T-helper 1 cell treated with Interleukin-12 subunit alpha and Interleukin-12 subunit beta and Interleukin-4 antibody, amounts not matched to agents 30 ng/mL and 1 ng/mL, for 36 hours (primary cell): Measurements from ENCODE around the gene PDZD8. TPM values are rescaled to one million over a fixed set of nuclear protein-coding genes. Genes with fewer than 3 reads are reported as not detected.
"Not testable (repeated sequence)": the region's sequence is repeated elsewhere in the genome, so short reads cannot be mapped to it uniquely, and the experiment has no call there.

ENCODE experiments used
- intact Hi-C: fragments of 100-400 bp; cut with micrococcal nuclease; formaldehyde crosslinking; loops from one replicate; pipeline ENCODE4 v1.15.1; 2024
- total RNA-seq: library from RNA; stranded (reverse); gene quantifications from 2 replicates; pipeline ENCODE4 v1.2.3, GENCODE V29; 2022

PDZD8 gene
- total RNA-seq, 1 donor from 2014 or later = 17.0 TPM

DNA sequence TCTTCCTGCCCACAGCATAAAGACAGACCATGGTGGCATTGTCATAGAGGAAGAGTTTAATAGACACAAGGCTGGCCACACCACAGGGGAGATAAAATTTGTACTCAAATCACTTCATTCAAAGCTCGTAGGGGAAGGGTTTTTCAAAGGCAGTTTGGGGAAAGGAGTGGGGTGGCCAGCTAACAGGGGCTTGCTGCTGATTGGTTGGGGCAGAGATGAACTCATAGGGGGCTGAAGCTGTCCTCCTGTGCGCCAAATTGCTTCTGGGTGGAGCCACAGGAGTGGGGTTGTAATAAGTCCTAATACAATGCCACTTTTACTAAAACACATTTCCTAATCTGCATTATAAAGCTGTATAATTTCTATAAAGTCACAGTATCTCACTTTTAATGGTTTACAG lies 22.5 kb downstream of the PDZD8 start:
- intact Hi-C loops = no loop called here

DNA sequence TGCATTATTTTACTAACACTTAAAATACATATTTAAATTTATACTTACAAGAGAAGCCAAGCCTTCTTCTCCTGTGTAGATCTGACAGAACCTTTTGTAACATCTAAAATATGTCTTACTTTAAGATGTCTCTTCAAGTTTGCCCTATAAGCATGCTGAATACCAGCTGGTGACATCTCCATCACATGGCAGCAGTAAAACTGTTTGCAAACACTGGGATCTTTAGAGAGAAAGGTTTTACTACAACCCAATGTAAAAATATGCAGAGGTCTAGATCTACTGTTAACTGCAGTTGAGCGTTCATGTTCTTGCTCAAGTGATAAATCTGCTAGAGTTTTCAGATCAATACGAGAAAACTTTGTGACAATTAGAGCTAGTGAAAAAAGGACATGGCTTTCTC lies 23.2 kb downstream of the PDZD8 start:
- intact Hi-C loops = no loop called here

DNA sequence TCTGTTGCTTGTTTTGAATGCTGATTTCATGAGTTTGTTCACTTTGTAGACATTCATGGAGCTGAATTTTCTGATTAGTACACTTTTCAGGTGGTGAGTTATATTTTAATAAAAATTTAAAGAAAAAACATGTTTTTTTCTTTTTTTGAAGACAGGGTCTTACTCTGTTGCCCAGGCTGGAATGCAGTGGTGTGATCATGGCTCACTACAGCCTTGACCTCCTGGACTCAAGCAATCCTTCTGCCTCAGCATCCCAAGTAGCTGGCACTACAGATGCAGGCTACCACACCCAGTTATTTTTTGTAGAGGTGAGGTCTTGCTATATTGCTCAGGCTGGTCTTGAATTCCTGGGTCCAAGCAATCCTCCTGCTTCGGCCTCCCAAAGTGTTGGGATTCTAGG lies 23.7 kb downstream of the PDZD8 start:
- intact Hi-C loops = no loop called here

DNA sequence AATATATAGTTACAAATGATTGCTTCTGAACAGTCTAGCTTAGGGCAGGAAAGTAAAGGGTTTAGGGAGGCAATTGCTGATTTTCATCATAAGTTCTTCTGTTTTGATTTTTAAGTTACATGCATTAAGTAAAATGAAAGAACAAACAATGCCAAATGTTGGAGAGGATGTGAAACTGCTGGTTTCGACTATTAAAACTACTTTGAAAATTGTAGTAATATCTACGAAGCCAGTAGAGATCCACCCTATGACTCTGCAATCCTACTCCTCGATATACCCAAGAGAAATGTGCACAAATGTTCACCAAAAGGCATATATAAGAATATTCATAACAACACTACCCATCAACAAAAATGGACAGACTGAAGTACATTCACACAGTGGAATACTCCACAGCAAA lies 24.3 kb downstream of the PDZD8 start:
- intact Hi-C loops = no loop called here

DNA sequence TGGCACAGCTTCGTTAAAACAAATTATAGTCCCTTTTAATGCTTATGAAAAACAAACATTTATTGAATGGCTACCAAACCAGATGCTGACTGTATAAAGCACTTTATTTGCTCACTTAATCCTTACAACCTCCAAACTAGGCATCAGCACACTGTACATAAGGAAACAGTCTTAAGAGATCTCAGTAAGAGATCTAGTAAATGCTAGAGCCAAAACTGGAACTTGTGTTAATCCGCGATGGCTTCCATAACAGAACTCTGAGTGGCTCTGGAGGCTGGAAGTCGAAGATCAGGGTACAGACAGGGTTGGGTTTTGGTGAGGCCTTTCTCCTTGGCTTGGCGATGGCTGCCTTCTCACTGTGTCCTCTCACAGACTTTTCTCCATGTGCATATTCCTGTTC lies 27.0 kb downstream of the PDZD8 start:
- intact Hi-C loops = no loop called here

DNA sequence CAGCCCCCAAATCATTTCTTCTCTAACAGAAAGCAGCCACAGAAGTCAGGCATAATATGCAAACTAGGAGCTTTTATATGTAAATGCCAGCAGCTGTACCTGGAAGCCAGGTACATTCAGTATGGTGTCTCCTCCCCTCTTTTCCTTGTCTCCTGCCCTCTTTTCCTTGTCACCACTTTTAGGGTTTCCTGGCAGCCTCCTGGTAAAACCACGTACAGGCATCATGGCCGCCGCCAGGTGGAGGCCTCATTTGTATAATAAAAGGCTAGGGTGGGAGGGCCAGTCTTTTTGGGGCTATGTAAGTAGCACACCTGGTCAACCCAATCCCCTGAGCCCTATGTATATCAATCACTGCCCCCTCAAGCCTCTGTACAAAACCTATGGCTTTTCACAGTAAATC lies 28.7 kb downstream of the PDZD8 start:
- intact Hi-C loops = no loop called here

DNA sequence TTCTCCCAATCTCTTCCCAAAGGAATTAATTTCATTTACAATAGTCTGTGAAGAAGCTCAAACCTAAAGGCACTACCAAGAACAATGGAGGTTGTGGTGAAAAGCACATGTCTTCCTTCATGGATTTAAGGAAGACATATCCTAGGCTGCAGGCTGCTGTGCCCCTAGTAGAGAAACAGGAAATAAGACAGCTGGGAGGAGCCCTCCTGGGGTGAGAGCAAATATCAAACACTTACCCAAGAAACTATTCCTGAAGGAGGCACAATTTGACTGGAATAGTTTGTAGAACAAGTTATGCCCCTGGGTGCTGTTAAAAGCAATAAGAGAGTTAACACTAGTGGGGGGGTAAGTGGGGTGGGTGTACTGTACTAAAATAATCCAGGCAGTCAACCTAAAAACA lies 30.1 kb downstream of the PDZD8 start:
- intact Hi-C loops = no loop called here

DNA sequence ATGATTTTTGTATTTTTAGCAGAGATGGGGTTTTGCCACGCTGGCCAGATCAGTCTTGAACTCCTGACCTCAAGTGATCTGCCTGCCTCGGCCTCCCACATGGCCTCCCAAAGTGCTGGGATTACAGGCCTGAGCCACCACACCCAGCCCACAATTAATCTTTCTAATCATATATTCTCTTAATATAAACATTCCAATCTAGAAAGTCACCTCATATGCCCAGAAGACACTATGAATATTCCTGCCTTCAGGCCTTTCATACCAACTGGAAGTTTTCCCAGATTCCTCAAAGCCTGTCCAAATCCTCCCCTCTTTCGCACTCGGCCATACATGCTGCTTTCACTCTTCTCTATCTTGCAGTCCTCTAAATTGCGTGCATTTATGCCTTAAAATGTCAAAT lies 32.6 kb downstream of the PDZD8 start:
- intact Hi-C loops = loop anchor here (5.0 kb wide), 1 partner anchor 35 kb away; the partner anchor contains the start of gene PDZD8

DNA sequence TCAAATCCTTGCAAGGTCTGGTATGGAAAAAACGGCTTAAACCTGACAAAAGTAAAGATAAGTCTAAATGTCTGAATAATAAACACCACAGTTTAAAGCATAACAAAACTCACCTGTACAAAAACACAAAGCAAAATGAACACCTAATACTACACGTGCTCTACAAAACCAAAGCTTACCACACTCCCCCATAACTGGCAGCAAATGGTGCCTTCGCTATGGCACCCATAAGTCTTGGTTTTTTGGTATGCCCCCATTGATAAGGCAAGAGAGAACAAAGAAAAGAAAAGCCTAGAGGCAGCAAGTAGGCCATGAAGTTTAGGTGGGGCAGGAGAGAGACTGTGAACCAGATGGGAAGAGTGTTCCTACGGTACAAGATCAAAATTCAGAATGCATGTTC lies 34.2 kb downstream of the PDZD8 start:
- intact Hi-C loops = loop anchor here (5.0 kb wide), 1 partner anchor 36 kb away; the partner anchor contains the start of gene PDZD8

DNA sequence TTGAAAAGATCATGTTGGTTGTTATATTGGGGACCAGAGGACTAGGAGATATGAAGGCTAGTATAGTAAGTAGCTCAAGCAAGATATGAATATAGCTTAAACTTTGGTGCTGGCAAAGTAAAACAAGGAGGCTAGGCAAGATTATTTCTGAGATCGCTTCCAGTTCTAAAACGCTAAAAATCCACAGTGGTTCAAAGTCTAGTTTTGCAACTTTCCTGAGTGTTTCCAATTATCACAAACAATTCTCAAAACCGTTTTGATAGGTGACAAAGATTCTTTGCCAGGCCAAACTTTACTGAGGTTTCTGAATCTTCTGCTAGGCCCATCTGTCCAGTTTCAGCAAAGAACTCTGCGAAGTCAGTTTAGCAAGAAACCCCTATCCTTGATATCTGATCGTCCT lies 35.3 kb downstream of the PDZD8 start:
- intact Hi-C loops = loop anchor here (5.0 kb wide), 1 partner anchor 37 kb away; the partner anchor contains the start of gene PDZD8

DNA sequence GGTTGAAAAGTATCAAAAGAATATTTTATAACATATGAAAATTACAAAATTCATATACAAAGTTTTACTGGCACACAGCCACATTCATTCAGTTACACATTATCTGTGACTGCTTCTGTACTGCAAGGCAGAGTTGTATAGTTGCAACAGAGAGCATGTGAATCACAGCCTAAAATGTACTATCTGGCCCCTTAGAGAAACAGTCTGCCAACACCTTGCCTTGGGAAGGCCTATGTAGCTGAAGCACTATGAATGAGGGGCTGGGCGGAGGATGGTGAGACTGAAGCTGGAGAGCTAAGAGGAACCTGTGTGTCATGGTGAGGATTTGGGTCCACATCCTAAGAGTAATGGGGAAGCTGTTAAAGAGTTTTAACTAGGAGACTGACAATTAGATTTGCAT lies 35.7 kb downstream of the PDZD8 start:
- intact Hi-C loops = no loop called here

DNA sequence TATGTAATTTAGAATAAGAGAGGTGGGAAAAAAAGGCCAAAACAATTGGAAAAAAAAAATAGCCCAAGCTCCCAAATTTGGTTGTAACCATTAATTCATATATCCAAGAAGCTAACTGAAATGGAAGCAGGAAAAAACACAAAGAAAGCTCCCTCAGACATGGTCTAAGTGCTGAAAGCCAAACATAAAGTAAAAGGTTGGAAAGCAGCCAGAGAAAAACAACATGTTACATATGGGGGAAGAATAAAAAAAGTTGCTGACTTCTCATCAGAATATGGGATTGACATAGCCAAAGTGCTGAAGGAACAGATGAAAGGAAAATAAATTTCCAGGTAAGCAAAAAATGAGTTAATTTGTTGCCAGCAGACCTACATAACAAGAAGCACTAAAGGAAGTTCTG lies 40.3 kb downstream of the PDZD8 start:
- intact Hi-C loops = no loop called here

DNA sequence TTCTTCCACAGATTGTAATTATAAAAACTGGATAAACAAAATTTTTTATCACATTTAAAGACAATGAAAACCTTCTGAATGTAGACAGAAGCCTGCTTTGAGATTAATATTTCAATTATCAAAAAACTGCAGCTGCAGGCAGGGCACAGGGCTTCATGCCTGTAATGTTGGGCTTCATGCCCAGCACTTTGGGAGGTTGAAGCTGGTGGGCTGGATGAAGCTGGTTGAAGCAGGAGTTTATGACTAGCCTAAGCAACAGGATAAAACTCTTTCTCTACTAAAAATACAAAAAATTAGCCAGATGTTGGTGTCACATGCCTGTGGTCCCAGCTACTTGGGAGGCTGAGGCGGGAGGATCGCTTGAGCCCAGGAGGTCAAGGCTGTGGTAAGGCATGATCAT lies 41.2 kb downstream of the PDZD8 start:
- intact Hi-C loops = no loop called here

DNA sequence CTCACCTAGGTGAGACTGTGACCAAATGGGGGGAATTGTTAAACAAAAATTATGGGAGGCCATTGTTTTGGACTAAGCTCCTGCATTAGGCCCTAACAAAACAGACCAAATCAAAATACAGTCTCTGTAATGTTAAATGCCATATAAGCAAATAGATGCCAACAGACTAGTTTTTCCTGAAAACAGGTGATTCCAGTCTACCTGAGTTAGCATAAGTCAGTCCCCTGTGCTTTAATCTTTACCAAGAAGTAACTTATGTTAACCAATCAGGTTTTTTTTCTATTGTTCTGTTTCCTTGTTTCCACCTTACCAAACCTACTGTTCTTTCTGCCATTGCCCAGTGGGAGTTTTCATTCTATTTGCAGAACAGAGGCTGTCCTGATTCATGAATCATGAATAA lies 48.0 kb downstream of the PDZD8 start:
- intact Hi-C loops = no loop called here

DNA sequence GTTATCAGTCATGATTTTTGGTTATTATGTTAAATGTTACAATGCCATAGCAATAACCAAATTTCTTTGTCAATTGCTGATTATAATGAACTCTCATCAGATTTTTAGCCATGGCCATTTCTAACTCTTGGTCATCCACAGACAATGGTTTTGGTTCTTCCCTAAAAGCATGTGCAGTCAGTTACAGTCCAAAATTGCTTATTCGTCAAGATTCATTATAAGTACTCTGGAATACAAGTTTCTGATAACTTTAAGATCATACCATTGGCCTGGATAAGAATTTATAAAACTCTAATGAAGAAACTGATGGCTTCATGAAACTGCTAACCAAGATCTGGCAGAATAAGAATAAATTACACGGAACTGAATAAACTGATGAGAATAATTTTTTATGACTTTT lies 50.9 kb downstream of the PDZD8 start:
- intact Hi-C loops = no loop called here

DNA sequence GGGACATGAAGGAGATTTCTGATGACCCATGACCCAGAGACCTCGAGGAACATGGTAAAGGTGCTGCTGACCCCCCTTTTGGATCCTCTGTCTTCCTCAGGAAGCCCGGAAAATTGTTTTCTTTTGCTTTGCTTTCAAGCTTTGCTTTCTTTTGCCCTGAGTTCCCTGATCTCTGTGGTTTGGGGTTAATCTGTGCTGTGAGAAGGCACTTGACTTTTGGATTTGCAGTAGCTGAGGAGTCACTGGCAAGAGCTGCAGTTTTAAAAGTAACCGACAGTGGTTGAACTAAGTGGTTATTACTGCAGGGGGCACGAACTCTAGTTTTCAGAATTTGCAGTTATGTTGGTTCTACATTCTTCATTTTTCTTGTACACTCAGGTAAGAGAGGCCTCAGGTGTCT lies 53.0 kb downstream of the PDZD8 start:
- intact Hi-C loops = no loop called here

DNA sequence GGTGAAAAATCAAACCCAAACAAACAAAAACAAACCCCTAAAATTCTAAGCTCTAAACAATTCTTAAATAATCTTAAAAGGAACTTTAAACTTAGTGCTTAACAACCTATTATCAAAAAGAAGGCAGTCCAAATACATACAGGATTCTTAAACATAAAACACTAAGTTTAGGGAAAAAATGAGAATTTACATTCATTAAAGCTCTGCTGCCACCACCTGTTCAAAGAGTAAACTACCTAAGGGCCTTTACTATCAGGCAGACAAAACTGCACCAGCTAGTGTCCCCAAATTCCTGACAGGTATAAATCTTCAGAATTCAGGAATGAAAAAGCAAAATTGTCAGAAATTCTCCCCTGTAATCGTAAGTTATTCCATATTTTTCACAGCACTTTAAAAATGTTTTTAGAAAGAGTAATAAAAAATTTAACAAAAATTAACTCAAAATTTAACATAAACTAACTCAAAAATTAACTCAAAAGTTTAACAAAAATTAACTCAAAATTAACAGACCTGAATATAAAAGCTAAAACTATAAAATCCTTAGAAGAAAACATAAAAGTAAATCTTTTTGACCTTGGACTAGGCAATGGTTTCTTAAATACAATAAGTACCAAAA lies 55.1 kb downstream of the PDZD8 start:
- intact Hi-C loops = loop anchor here (1.0 kb wide), 1 partner anchor 103 kb away; no protein-coding TSS in a partner anchor

DNA sequence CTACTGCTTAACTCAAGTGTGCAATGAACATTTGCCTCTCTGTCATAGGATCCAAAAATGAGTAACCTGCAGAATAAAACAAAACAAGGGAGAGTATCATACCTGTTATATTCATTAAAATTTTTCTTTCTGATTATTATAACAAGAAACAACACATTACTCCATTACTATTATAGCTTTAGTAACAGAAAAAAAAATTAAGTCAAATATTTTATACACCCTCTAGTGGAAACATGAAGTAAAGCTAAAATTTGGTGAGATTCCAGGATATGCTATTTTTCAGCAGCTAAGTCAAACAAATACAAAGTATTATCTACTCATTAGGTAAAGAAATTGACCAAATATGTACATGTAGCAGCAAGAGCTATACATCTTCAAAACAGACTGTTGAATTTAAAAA lies 56.3 kb downstream of the PDZD8 start:
- intact Hi-C loops = no loop called here

DNA sequence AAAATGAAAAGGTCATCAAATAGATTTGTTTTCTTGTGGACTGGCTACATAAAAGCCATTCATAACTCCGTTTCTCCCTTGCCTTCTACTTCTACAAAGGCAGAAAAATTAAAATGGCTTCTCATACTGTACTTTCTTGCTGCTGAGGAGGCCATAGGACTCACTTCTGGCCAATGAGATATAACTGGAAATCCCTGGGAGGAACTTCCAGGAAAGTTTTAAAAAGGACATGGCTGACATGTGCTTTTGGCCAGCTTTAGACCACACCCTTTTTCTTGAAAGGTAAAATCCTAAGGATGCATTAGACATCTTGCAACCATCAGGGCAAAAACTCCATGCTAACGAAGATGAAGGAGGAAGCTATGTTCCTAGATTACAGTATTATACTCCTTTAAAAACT lies 58.5 kb downstream of the PDZD8 start:
- intact Hi-C loops = no loop called here

DNA sequence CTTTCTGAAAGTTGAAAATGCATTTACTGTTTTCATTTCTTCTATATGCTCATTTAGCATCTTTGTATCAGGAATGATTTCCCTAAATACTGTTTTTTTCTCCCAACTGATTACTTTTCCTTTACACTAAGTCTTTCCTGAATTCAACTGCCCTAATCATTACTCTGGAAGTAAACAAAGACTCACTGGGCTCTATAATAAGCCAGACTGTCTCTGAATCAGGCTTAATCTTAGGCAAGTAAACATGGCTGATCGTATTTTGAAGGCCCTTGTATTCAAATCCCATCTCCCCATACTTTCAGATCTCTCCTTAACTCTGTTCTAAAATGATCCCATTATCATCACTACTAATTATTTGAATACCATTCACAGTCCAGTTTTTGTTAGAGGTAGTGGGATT lies 61.6 kb downstream of the PDZD8 start:
- intact Hi-C loops = no loop called here

DNA sequence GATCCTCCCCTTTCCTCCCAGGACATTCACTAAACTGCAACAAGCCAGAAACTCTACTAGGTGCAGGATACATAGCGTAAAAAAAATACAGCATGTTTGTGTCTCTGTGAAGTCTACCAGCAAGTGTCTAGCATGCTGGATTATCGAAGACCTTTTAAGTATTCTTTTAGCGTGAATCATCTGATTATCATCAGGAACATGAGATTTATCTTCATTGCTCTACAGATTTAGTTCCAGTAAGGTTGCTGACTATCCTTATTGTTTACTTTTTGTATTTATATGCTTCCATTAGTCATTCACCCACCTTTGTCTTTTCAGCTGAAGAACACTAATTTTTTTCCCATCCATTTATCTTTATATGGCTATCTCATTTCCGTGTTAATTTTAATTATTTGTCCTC lies 62.8 kb downstream of the PDZD8 start:
- intact Hi-C loops = no loop called here

DNA sequence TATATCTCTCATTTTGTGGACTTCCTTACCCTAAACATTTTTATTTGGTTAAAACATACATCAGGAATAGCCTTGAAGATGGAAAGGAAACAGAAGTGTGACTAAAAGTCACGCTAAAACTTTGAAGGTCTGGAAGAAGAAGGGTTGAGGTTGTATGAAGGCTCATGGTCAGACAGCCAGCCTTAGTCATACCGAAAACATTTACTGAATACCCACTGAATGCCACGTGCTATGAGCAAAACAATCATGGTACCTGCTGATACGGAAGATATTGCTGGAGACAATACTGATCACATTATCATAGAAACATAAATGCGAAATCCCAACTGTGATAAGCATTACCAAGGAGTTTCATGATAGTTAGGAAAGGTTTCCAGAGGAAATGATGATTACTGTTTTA lies 64.0 kb downstream of the PDZD8 start:
- intact Hi-C loops = no loop called here

DNA sequence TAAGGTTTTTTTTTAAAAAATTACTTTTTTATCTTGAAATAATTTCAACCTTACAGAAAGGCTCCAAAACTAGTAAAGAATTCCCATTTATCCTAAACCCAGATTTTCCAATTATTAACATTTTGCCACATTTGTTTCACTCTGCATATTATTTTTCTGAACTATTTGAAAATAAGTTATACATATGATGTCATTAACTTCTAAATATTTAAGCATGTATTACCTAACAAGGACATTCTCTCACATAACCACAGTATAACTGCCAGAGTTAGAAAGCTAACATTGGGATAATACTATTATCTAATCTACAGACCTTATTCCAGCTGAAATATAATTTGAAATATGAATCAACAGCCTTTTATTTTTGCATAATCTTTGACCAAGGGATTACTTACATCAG lies 68.6 kb downstream of the PDZD8 start:
- intact Hi-C loops = no loop called here

DNA sequence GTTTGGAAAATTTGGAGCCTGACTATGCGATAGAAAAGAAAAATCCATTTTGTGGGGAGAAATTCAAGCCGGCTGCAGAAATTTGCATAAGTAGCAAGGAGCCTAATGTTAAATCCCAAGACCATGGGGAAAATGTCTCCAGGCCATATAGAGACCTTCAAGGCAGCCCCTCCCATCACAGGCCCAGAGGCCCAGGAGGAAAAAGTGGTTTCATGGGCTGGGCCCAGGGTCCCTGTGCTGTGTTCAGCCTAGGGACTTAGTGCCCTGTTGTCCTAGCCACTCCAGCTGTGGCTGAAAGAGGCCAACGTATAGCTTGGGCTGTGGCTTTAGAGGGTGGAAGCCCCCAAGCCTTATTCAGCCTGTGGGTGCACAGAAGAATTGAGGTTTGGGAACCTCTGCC lies 71.8 kb downstream of the PDZD8 start:
- intact Hi-C loops = not testable (repeated sequence)
